ENCODE measurements around the gene ZNF182.
"Not testable (repeated sequence)": the region's sequence is repeated elsewhere in the genome, so short reads cannot be mapped to it uniquely, and the experiment has no call there.

ZNF182 gene

DNA sequence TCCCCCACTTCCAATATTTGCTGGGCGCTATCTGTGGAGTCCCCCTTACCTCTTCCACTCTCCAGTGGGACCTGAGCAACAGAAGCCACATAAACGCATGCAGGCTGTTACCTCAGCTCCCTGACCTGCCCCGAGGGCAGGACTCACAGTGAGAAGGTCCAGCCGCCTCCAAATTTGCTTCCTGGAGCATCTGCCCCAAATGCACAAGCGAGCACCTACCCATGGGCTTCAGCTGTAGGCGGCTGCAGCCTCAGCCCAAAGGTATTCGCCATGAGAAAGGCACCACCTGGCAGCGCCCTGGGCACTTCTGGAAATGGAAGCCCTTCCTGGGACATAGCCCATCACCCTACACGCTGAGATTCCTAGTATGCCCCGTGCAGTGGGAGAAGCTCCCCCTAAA, 26.4 kb upstream of the ZNF182 start:
- H3K4me3 ChIP-seq (ENCODE audit: low read depth, low read length), result no peak overlapping the region
- no peak for TF ChIP-seq CTCF (IDR thresholded peaks at IDR 0.05; ENCODE audit: low read depth, low read length)
- in situ Hi-C loops (cut with HindIII; ENCODE audit: low sequenced_read_pairs), result no loop called here
- DNase-seq (ENCODE audit: low read depth, low spot score), result no peak

DNA sequence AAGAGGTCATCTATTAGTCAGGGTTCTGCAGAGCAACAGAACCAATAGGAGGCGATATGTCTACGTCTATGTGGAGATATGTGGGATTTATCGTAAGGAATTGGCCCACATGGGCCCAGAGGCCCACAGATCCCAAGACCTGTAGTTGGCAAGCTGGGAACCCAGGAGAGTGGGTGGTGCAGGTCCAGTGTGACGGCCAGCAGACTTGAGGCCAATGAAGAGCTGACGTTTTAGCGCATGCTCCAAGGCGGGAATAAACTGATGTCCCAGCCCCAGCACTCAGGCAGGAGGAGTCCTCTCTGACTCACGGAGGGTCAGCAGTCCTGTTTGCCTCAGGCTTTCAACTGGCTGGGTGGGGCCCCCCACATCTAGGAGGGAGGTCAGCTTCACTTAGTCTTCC, 24.3 kb upstream of the ZNF182 start:
- in situ Hi-C loops (cut with HindIII; ENCODE audit: low sequenced_read_pairs), result no loop called here
- H3K4me3 ChIP-seq (ENCODE audit: low read depth, low read length), result no peak overlapping the region

DNA sequence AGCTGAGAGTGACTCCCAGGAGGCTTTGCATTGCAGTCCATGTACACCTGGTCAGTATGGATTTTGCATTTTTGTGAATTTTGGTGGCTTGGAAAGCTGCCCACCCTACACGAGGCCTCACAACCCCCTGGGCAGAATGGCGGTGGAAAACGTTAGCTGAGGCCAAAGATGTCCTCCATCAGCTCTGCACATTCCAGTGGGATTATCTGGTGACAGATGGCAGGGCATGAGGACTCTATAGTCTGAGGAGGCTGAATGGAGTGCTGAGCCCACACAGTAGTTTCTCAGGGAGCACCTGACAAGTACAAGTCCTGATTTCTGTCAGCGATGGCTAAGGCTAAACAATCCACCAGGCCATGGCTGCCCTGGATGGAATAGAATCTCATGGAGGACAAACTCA, 23.8 kb upstream of the ZNF182 start:
- in situ Hi-C loops (cut with HindIII; ENCODE audit: low sequenced_read_pairs); DNase-seq (ENCODE audit: low read depth, low spot score); H3K4me3 ChIP-seq (ENCODE audit: low read depth, low read length): not testable (repeated sequence)

More for the DNA sequence above, 24.3 kb upstream of the ZNF182 start:
- no peak for DNase-seq (ENCODE audit: low read depth, low spot score)
- TF ChIP-seq CTCF (IDR thresholded peaks at IDR 0.05; ENCODE audit: low read depth, low read length), result no peak

DNA sequence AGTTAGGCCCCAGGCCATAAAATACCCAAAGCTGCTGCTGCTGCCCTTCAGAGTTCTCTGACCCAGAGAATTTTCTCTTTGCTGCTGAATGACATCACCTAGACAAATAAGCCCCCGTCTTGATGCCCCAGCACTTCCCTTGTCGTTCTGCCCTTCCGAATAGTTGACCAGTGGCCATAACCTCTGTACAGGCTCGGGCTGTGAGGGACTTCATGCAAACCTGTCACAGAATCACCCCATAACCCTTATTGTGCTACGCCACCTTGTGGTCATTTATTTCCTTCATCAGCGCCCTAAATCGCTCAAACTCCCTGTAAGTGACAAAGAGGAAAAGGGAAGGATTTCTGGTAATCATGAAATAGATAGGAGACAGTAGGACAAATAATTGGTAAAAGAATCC, 21.8 kb upstream of the ZNF182 start:
- DNase-seq (ENCODE audit: low read depth, low spot score), result peak; percentile 60
- no peak overlapping the region for H3K4me3 ChIP-seq (ENCODE audit: low read depth, low read length)
- in situ Hi-C loops (cut with HindIII; ENCODE audit: low sequenced_read_pairs), result no loop called here
- peak; percentile 54 for TF ChIP-seq CTCF (IDR thresholded peaks at IDR 0.05; ENCODE audit: low read depth, low read length)

DNA sequence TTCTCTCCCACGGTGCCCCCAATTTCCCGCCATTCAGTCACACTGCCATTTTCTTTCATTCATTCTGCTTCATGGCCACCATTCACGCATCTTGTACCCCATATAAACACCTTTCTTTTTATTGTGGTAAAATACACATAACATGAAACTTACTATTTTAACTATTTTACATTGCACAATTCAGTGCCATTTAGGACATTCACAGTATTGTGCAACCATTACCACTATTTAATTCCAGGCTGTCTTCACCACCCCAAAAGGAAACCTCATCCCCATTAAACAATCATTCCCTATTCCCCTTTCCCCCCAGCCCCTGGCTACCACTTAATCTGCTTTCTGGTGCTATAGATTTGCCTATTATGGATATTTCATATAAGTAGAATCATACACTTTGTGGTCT, 18.9 kb upstream of the ZNF182 start:
- no peak for TF ChIP-seq CTCF (IDR thresholded peaks at IDR 0.05; ENCODE audit: low read depth, low read length)
- no peak overlapping the region for H3K4me3 ChIP-seq (ENCODE audit: low read depth, low read length)
- in situ Hi-C loops (cut with HindIII; ENCODE audit: low sequenced_read_pairs), result no loop called here
- DNase-seq (ENCODE audit: low read depth, low spot score), result no peak

DNA sequence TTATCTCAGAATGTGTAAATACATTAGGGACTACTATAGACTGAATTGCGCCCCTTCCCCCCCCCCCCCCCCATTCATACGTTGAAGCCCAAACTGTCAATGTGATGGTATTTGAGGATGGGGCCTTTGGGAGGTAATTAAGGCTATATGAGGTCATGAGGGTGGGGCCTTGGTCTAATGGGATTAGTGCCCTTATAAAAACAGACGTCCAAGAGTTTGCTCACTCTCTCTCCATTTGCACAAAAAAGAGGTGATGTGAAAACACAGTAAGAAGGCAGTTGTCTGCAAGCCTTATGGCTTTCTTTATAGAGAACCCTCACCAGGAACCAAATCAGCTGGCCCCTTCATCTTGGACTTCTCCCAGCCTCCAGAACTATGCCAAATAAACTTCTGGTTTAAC, 18.3 kb upstream of the ZNF182 start:
- no peak for TF ChIP-seq CTCF (IDR thresholded peaks at IDR 0.05; ENCODE audit: low read depth, low read length)
- H3K4me3 ChIP-seq (ENCODE audit: low read depth, low read length), result no peak overlapping the region
- DNase-seq (ENCODE audit: low read depth, low spot score), result no peak
- in situ Hi-C loops (cut with HindIII; ENCODE audit: low sequenced_read_pairs), result no loop called here

GRCh38 chrX:48021026-48021900, 17.5 kb upstream of the ZNF182 start:
- in situ Hi-C loops (cut with HindIII; ENCODE audit: low sequenced_read_pairs), result no loop called here
- H3K4me3 ChIP-seq (ENCODE audit: low read depth, low read length), result peak overlapping the region; percentile 58
- peak; percentile 92 for DNase-seq (ENCODE audit: low read depth, low spot score)
- no peak for TF ChIP-seq CTCF (IDR thresholded peaks at IDR 0.05; ENCODE audit: low read depth, low read length)

- in situ Hi-C loops (cut with HindIII; ENCODE audit: low sequenced_read_pairs); DNase-seq (ENCODE audit: low read depth, low spot score); H3K4me3 ChIP-seq (ENCODE audit: low read depth, low read length): not testable (repeated sequence)
These were observed 16.7 kb upstream of the ZNF182 start for GRCh38 chrX:48020472-48020871.

GRCh38 chrX:48019892-48020291, 16.1 kb upstream of the ZNF182 start:
- H3K4me3 ChIP-seq (ENCODE audit: low read depth, low read length); DNase-seq (ENCODE audit: low read depth, low spot score); in situ Hi-C loops (cut with HindIII; ENCODE audit: low sequenced_read_pairs): not testable (repeated sequence)

DNA sequence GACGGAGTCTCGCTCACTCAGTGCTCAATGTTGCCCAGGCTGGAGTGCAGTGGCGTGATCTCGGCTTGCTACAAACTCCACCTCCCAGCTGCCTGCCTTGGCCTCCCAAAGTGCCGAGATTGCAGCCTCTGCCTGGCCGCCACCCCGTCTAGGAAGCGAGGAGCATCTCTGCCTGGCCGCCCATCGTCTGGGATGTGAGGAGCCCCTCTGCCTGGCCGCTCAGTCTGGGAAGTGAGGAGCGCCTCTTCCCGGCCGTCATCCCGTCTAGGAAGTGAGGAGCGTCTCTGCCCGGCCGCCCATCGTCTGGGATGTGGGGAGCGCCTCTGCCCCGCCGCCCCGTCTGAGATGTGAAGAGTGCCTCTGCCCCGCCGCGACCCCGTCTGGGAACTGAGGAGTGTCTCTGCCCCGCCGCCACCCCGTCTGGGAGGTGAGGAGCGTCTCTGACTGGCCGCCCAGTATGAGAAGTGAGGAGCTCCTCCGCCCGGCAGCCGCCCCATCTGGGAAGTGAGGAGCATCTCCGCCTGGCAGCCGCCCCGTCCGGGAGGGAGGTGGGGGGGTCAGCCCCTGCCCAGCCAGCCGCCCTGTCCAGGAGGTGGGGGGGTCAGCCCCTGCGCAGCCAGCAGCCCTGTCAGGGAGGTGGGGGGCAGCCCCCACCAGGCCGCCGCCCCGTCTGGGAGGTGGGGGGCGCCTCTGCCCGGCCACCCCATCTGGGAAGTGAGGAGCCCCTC, 13.0 kb upstream of the ZNF182 start:
- in situ Hi-C loops (cut with HindIII; ENCODE audit: low sequenced_read_pairs); DNase-seq (ENCODE audit: low read depth, low spot score); H3K4me3 ChIP-seq (ENCODE audit: low read depth, low read length): not testable (repeated sequence)

All from astrocyte of the spinal cord (primary cell).